SK-N-SH (cell line): ENCODE data around the gene TMEM109.

Experiments used
- POLR2AphosphoS5 ChIP-seq: IDR thresholded peaks from 2 replicates; pipeline ENCODE4 v1.6.1; 2012; ENCODE audit warnings: low read depth, low read length
- SIN3A ChIP-seq: IDR thresholded peaks from 2 replicates; pipeline ENCODE4 v1.6.1; 2012; ENCODE audit warnings: low read depth, mild to moderate bottlenecking, low read length, moderate library complexity, borderline replicate concordance
- TF ChIP-seq, protein P1 (sequence below): fragments of 150-350 bp; IDR thresholded peaks from 2 replicates; pipeline ENCODE4 v1.6.1; 2017; ENCODE audit warnings: antibody characterized with exemption, low read length, low read depth, borderline replicate concordance

DNA sequence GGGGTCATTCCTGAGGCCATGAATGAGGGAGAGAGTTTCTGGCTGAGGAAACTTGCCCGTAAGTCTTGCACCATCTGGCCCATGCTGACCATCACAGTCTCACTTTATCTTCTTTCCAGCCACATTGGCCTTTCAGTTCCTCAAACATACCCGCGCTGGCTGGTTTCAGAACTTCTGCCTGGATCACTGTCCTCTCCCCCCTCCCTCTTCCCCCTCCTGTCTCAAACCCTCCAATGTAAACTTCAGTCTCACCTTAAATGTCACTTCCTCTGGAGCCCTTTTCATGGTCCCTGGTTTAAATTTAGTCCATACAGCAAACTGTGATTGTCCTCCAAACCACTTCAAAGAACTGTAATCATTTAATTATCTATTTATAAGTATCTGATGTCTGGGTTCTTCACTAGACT lies 3.7 kb upstream of the TMEM109 start:
- no peak for TF ChIP-seq SIN3A
- no peak for TF ChIP-seq POLR2AphosphoS5
- TF ChIP-seq, protein P1, sequence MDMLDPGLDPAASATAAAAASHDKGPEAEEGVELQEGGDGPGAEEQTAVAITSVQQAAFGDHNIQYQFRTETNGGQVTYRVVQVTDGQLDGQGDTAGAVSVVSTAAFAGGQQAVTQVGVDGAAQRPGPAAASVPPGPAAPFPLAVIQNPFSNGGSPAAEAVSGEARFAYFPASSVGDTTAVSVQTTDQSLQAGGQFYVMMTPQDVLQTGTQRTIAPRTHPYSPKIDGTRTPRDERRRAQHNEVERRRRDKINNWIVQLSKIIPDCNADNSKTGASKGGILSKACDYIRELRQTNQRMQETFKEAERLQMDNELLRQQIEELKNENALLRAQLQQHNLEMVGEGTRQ, result no peak
